Renal pelvis (tissue), 12 donors: ENCODE data around the gene MXRA5. TPM values are rescaled to one million over a fixed set of nuclear protein-coding genes. Genes with fewer than 3 reads are reported as not detected.
"Not testable (repeated sequence)": the region's sequence is repeated elsewhere in the genome, so short reads cannot be mapped to it uniquely, and the experiment has no call there.

Source experiments
- DNase-seq: peaks from one replicate; pipeline ENCODE4 v3.0.0-alpha.2; 2013
- long read RNA-seq, 16 experiments: transcript quantifications; one replicate each; lab custom pipeline, GENCODE V29; 2026
- polyA plus RNA-seq, 3 donors: library from polyadenylated mRNA; unstranded; fragments of 120-200 nt; gene quantifications; one replicate each; pipeline ENCODE4 v1.2.1, GENCODE V29; 2013; ENCODE audit not compliant: insufficient read length in 3 of 3

The MXRA5 gene, protein sequence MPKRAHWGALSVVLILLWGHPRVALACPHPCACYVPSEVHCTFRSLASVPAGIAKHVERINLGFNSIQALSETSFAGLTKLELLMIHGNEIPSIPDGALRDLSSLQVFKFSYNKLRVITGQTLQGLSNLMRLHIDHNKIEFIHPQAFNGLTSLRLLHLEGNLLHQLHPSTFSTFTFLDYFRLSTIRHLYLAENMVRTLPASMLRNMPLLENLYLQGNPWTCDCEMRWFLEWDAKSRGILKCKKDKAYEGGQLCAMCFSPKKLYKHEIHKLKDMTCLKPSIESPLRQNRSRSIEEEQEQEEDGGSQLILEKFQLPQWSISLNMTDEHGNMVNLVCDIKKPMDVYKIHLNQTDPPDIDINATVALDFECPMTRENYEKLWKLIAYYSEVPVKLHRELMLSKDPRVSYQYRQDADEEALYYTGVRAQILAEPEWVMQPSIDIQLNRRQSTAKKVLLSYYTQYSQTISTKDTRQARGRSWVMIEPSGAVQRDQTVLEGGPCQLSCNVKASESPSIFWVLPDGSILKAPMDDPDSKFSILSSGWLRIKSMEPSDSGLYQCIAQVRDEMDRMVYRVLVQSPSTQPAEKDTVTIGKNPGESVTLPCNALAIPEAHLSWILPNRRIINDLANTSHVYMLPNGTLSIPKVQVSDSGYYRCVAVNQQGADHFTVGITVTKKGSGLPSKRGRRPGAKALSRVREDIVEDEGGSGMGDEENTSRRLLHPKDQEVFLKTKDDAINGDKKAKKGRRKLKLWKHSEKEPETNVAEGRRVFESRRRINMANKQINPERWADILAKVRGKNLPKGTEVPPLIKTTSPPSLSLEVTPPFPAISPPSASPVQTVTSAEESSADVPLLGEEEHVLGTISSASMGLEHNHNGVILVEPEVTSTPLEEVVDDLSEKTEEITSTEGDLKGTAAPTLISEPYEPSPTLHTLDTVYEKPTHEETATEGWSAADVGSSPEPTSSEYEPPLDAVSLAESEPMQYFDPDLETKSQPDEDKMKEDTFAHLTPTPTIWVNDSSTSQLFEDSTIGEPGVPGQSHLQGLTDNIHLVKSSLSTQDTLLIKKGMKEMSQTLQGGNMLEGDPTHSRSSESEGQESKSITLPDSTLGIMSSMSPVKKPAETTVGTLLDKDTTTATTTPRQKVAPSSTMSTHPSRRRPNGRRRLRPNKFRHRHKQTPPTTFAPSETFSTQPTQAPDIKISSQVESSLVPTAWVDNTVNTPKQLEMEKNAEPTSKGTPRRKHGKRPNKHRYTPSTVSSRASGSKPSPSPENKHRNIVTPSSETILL (N-terminal part only)
- 10 to 100 TPM in 1 of 3 donors, 1 to 10 TPM in 2; 6.4 to 13.1 (median 8.1) TPM for polyA plus RNA-seq
- long read RNA-seq, donor 1: 0 reads
- long read RNA-seq, donor 2: 0 reads
- long read RNA-seq, donor 3: 0 reads
- long read RNA-seq, donor 4: 0 reads
- long read RNA-seq, donor 5: 0 reads
- long read RNA-seq, donor 6: 0 reads
- long read RNA-seq, donor 7: 0 reads
- long read RNA-seq, donor 8, partial matches to known transcripts: 18 of 18 reads
- long read RNA-seq, donor 8, other reads (novel, unspliced or antisense): 0 of 18 reads
- long read RNA-seq, donor 9: 0 reads
- long read RNA-seq, donor 10: 0 reads
- long read RNA-seq, donor 11: 0 reads
- long read RNA-seq, donor 12: 0 reads
- long read RNA-seq, donor 13: 0 reads
- long read RNA-seq, donor 14, partial matches to known transcripts: 6 of 6 reads
- long read RNA-seq, donor 14, other reads (novel, unspliced or antisense): 0 of 6 reads
- long read RNA-seq, donor 15: 0 reads
- long read RNA-seq, donor 16: 0 reads

DNA sequence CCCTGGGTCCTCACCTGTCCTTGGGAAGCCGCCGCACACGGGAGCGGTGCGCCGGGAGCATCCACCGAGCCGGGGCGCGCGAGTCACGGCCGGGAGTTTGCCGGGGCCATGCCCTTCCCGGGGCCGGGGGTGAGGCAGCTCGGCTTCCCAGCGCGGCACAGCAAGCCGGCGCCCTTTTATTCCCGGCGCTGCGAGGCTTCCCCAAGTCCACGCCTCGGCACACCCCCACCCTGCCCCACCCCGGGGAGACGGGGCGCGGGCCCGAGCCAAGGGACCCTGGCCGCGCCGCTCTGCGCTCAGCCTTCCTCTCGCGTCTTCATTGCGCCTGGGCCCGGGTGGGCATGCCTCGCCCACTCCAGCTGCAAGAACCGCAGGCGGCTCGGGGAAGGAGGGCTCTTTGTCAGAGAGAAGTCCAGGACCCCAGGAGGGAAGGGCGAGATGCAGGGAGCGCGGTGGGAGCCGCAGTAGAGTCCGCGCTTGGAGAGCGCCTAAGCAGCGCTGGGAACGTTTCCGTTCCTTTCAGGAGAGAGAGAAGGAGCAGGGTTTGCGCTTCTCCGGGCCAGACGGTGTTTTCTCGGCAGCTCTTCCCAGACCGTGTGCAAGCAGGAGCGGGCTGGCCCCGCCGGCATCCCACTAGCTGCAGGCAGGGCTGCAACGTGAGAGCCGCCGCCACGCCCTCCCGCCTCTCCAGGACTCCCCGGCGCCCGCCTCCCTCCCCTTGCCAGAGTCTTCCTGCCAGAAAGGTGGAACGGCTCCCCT lies at the start of gene MXRA5:
Gene MXRA5, minus strand, starts transcription at position 152 of the 759 bp plus-strand sequence. CDS start 2,819 bp downstream, outside the sequence.
- DNase-seq: peak; percentile 39

DNA sequence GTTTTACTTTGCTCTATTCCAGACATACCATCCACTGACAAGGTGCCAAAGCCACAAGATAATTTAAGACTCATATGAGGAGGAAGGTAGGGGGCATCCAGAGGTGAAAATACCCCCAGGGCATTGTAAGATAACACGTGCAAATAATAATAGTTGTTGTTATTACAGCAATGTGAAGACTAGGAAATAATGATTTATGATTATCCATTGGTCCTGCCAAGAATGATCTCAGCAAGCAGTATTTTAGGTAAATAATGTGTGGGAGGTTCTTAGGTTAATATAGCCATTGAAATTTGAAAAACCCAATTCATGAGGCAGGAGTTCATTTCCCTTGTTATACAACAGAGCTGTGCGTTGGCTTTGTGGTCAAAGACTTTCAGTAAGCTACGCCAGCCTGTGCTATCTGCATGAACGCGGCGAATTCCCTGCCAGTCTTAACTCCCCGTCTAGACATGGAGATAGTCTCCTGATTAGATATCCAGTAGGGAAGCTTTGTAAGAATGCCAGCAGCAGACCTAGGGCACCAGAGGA lies 47.2 kb upstream of the MXRA5 start:
- DNase-seq: peak; percentile 1

DNA sequence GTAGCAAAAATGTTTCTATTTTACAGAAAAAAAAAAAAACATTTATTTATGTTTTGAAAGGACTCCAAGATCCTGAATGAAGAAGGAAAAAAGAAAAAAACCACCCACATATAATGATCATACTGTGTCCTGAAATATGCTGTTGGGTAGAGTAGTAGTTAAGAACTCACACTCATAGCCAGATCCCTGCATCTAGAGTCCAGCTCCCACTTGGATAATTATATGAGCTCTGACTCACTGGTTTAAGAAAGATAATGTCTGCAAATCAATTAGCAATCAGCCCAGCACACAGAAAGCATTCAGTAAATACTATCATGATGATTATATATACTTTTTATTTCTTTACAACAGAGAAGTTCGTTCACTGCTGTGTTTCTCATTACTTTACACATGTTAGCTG lies 46.7 kb upstream of the MXRA5 start:
- no peak for DNase-seq

DNA sequence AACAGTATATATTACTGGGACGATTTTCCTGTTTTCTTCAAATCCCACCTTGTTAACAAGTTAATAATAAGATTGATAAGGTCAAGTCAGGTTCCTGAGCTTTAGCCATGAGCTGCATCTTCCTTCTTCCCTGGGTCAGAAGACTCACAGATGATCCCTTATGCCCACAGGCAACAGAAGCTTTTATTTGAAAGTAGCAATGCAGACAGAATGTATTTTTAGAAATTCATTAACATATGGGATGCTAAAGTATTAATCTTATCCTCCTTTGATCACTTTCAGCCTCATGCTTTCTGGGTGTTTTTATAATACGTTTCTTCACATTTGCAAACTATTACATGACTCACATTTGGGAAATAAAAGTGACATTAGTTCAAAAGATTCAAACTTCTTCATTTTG lies 42.0 kb upstream of the MXRA5 start:
- no peak for DNase-seq

DNA sequence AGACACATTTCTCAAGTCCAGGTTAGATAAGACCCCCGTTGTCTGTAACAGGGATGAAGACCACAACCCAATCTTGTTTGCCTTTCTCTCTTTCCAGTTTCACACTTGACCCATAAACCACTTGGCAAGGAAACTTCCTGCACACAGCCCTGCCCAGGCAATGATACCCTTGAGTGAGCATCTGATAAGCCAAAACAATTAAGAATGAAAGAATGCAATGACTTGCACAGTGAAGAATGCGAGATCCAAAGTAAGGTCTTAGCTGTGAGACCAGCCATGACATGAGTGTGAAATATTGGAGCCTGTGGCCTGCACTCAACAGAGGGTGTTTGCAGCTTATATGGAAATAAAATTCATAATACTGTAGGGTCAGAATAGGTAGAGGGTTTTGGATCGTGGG lies 37.9 kb upstream of the MXRA5 start:
- peak; percentile 66 for DNase-seq

DNA sequence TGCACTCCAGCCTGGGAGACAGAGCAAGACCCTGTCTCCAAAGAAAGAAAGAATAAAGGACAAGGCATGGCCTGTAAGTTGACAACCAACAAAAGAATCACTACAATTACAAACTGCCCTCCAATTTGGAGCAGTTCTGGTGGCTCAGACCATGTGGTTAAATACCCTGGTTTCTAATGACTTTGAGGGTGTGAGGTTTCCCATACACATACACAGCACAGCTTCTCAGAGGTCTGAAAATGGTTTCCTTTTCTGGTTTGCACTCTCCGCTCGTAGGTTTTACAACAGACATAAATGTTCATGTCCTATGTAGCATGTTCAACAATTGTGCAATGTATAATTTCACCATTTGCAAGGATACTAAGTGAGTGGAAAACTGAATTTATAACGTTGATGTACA lies 34.2 kb upstream of the MXRA5 start:
- no peak for DNase-seq

DNA sequence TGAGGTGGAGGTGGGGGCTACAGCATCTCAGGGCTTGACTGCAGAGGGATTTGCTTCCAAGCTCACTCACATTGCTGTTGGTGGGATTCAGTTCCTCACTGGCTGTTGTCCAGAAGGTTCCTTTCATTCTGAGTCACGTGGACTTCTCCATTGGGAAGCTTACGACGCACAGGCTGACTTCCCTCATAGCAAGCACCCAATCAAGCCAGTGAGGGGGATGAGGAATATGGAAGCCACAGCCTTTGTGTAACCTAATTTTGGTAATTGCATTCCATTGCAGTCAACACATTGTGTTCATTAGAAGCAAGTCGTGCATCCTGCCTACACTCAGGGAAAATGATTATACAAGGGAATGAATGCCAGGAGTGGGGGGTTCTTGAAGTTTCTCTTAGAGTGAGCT lies 32.7 kb upstream of the MXRA5 start:
- DNase-seq: no peak

DNA sequence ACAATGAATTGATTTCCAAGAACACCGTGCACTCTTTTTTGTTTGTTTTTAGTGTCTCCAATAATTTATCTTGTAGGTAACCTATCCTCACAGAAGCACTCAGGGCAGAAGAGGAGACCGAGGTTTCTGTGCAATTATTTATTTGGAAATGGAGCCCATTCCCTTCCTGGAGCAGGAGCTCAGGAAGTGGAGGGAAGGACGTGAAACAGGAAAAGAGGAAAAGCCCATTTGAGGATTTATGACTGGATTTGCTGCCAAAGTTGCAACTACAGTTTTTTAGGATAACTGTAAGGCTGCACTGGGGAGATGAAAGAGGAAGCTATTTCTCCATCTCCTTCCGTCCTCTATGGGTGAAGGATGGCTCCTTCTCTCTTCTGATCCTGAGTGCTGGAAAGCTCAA lies 31.7 kb upstream of the MXRA5 start:
- DNase-seq: no peak

DNA sequence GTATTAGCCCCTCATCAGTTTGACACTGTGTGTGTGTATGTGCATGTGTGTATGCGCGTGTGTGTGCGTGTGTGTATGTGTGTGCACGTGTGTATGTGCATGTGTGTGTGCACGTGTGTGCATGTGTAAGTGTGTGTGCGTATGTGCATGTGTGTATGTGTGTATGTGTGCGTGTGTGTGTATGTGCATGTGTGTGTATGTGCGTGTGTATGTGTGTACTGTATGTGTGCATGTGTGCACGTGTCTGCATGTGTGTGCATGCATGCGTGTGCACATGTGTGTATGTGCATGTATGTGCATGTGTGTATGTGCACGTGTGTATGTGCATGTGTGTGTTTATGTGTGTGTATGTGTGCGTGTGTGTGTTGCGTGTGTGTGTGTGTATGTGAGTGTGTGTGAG lies 31.1 kb upstream of the MXRA5 start:
- no peak for DNase-seq

DNA sequence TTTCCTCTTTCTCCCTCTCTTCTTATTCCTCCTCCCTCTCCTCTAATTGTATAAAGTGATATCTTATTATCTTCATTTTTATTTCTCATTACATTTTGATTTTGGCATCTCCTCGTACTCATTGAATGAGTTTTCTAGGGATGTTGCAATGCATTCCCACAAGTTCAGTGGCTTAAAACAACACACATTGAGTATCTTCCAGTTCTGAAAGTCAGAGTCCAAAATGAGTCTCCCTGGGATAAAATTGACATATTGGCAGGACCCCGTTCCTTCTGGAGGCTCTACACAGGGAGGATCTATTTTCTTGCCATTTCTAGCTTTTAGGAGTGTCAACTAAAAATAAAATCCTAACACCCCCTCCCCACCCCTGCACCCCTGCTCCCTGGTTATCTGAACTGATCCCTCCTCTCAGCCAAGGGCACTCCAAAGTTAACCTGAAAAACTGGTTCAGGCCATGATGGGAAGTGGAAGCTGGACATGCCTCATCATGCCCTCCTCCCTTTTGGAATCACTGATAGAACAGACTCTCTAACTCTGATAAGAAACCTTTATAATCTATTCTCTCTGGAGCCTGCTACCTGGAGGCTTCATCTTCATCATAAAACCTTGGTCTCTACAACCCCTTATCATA lies 29.5 kb upstream of the MXRA5 start:
- not testable (repeated sequence) for DNase-seq

DNA sequence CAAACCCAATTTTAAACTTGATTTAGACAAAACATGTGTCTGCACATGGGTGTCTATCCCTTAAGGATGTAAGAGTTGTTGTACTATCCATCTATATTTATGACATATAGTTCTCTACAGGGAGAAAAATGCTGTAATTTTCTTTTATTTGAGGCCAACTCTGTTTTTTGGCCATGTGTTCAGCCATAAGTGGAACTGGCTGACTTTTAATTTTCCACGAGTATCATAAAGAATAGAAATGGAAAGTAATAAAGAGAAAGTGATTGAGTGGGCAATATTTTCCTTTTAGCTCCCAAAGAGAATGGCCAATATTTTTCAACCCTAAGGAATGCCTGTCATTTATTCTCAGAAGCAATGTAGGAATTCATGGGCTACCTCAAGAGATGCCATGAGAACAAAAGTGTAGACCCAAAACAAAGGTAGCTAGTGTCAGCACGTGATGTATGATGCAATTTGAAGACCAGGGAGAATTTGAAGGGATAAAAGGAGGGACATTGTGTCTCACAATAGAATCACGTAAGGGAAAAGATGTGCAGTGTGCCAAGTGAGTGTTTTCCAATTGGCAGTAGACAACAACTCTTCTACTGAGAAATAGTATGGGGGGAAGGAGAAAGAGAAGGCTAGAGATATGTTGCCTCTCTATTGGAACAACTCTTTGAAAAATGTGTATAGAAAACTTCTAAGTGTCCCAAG lies 27.8 kb upstream of the MXRA5 start:
- no peak for DNase-seq

DNA sequence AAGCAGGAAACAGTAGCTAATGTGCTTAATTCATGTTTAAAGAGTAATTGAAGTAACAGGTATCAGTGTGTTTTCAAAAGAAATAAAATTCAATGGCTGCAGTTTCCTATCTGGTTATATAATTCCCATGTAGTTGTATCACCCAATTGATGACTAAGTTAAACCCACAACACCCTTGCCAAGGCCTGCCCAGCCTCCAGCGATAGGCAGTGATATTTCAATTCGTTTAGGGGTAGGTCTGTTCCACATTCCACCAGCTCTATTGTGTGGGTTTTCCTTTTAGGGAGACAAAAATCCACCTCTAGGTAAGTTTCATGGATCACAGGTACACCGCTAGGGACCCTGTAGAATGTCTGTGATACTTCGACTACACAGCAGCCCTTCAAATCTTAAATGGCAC lies 24.7 kb upstream of the MXRA5 start:
- no peak for DNase-seq

DNA sequence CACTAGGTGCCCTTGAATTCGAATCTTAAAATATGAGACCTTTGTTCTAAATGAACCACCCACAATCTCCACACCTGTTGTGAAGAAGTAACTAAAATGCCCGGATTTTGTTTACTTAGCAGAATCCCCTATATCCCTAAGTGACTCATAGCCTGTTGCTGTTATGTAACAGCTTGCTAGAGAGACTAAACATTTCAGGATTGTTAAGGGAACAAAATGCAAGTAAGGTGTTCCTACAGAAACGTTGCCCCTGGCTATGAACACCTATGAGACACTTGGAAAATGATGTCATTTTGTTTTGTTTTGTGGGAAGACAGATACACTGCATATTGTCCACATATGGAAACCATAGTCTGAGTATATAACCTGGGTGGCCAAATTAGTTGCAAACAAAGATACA lies 24.2 kb upstream of the MXRA5 start:
- DNase-seq: no peak

DNA sequence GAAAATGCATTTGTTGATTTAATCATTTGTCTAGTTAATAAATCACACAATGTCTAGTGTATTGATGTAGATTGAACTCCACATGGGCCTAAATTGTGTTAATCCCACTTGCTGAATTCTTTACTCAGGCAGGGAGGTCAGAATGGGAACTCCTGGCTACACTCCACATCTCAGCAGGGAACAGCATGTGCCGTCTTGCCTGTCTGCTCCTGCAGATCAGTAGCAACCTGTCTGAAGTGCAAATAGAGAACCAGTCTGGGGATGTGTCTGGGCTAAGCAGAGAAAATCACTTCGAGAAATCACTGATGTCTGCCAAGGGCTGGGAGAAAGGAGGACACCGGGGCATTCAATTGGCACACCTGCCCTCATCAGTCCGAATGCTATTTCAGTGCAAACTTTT lies 16.5 kb upstream of the MXRA5 start:
- DNase-seq: no peak

DNA sequence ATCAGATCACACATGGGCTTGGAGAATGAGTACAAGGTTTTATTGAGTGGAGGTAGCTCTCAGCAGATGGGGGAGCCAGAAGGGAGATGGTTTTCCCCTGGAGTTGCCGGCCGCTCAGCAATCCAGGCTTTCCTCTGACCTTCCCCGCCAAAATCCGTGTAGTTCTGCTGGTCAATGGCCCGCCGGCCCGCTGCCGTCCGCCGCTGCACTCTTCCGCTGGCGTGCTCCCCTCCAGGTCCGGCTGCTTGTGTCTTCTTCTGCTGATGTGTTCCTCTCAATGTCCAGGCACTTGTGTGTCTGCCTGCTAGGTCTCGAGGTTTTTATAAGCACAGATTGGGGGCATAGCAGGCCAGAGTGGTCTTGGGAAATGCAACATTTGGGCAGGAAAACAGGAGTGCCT lies 14.4 kb upstream of the MXRA5 start:
- no peak for DNase-seq

DNA sequence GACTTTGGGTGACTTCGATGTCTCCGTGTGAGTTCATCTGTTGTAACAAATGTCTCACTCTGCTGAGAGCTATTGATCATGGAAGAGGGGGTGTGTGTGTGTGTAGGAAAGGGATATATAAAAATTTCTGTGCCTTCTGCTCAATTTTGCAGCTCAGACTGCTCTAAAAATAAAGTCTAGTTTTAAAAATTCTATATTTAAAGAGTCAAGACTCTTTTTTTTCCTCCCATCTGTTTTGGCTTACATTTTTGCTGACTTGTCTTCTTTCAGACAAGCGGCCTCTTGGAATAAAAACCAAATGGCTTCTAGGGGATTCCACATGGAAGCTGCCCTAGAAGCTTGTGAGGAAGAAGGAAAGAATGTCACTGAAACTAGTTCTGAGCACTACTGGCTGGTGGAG lies 6.3 kb upstream of the MXRA5 start:
- not testable (repeated sequence) for DNase-seq

DNA sequence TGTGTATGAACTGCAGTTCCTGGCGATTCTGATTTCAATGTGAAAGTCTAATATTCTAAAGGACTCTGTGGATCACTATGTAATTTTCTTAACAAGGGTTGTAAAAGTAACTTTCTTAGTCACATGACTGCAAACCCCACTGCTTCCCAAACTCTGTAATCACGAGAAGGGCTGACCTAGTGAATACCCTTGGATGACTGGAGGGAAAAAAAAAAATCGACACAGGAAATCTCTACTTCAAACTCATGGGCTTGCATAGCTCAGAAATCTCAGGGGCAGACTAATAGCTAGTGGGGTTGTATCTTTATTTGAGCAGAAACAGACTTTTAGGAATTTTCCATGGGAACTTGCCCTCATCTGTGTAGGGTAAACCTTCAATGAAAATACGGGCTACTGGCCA lies 4.8 kb upstream of the MXRA5 start:
- no peak for DNase-seq

DNA sequence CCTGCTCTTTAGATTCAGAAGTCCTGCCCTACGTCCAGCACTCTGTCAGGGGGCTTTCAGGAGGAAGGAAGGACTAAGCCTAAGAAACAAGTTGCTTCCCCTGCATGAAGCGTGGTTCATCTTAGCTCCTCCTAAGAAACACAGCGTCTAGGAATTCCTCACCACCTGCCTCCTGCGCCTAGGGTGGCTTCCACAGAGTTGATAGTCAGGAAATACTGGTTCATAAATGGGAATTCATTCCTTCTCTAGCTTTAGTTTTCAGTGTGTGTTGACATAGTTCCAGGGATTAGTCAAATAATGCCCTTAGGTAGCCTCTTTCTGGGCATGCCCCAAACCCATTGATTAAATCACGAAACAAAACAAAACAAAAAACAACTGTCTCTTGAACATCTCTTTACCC lies 1.7 kb upstream of the MXRA5 start:
- DNase-seq: no peak
